GM19455 (cell line): Measurements from ENCODE around the gene SLC35D1.
"Not testable (repeated sequence)": the region's sequence is repeated elsewhere in the genome, so short reads cannot be mapped to it uniquely, and the experiment has no call there.

Experiments used
- ATAC-seq: cut with Tn5 transposase; IDR thresholded peaks from one replicate; pipeline ENCODE4 v1.9.1; 2021; ENCODE audit not compliant: unreplicated experiment

Gene SLC35D1

GRCh38 chr1:66993076-66993475, 60.9 kb downstream of the SLC35D1 start:
- ATAC-seq = no peak

- ATAC-seq = no peak
These were observed 68.1 kb downstream of the SLC35D1 start for GRCh38 chr1:66985835-66986234.

GRCh38 chr1:66984491-66984890, 69.5 kb downstream of the SLC35D1 start:
- peak; percentile 82 for ATAC-seq

- no peak for ATAC-seq
These were observed 71.2 kb downstream of the SLC35D1 start for GRCh38 chr1:66982561-66983260.

GRCh38 chr1:66981679-66982078, 72.3 kb downstream of the SLC35D1 start:
- ATAC-seq = no peak

- no peak for ATAC-seq
These were observed 73.1 kb downstream of the SLC35D1 start for GRCh38 chr1:66980745-66981367.

- ATAC-seq = not testable (repeated sequence)
These were observed 74.3 kb downstream of the SLC35D1 start for GRCh38 chr1:66979621-66980020.

- no peak for ATAC-seq
These were observed 75.7 kb downstream of the SLC35D1 start for GRCh38 chr1:66978201-66978600.

GRCh38 chr1:66968574-66968973, 85.4 kb downstream of the SLC35D1 start:
- no peak for ATAC-seq

- not testable (repeated sequence) for ATAC-seq
These were observed 87.6 kb downstream of the SLC35D1 start for GRCh38 chr1:66966188-66966873.

- ATAC-seq = no peak
These were observed 96.0 kb downstream of the SLC35D1 start for GRCh38 chr1:66957938-66958337.

- ATAC-seq = no peak
These were observed 99.7 kb downstream of the SLC35D1 start for GRCh38 chr1:66954208-66954607.

GRCh38 chr1:66951513-66951912, 102.4 kb downstream of the SLC35D1 start:
- ATAC-seq = no peak
